Adrenal gland (tissue), 12 donors: Measurements from ENCODE around the gene SCARF2. TPM values are rescaled to one million over a fixed set of nuclear protein-coding genes. Genes with fewer than 3 reads are reported as not detected.

Source experiments
- DNase-seq, 7 donors: peaks; one replicate each; pipeline ENCODE4 v3.0.0-alpha.2; 2019 to 2020
- H3K27ac ChIP-seq, 5 donors: fragments of 200-600 bp; sonication (generic) in 4 of 5; 1 replicate in 3 of 5; 2 replicates in 2 of 5; pipeline versions ENCODE4 v1.5.1 to v1.8.0; 2016 to 2020; ENCODE audit warnings: mild to moderate bottlenecking in 1 of 5
- H3K27me3 ChIP-seq: fragments of 200-600 bp; 2 replicates; pipeline ENCODE4 v1.8.0; 2021
- H3K36me3 ChIP-seq, 2 donors: fragments of 200-600 bp; replicated peaks in 1 of 2; 1 replicate in 1 of 2; 2 replicates in 1 of 2; pipeline versions ENCODE4 v1.5.1 to v1.8.0; 2018 to 2022
- H3K4me1 ChIP-seq, 2 donors: fragments of 200-600 bp; replicated peaks in 1 of 2; 1 replicate in 1 of 2; 2 replicates in 1 of 2; pipeline versions ENCODE4 v1.5.1 to v1.8.0; 2018 to 2021
- H3K4me3 ChIP-seq, 4 donors: fragments of 200-600 bp; sonication (generic) in 3 of 4; one replicate each; pipeline ENCODE4 v1.5.1; 2016 to 2018
- H3K9me3 ChIP-seq, 3 donors: fragments of 200-600 bp; sonication (generic) in 1 of 3; replicated peaks in 1 of 3; 1 replicate in 2 of 3; 2 replicates in 1 of 3; pipeline versions ENCODE4 v1.5.1 to v1.8.0; 2016 to 2021
- POLR2A ChIP-seq, 2 donors: fragments of 450-650 bp; IDR thresholded peaks; one replicate each; pipeline ENCODE4 v1.6.1; 2017; ENCODE audit warnings: antibody characterized with exemption in 2 of 2, mild to moderate bottlenecking in 2 of 2, moderate library complexity in 1 of 2
- WGBS, 4 donors: extraction: QIAGEN DNeasy Blood & Tissue Kit in 2 of 4; methylation state at CpG; one replicate each; pipeline versions ENCODE4 v1.1.5 to v1.1.7; 2013 to 2017; 5-methylcytosine and 5-hydroxymethylcytosine counted together
- intact Hi-C, 2 donors: fragments of 100-400 bp; cut with DNase I; formaldehyde crosslinking; loops; one replicate each; pipeline versions ENCODE4 v1.14.1 to v1.15.0; 2022 to 2023
- polyA plus RNA-seq, 3 donors: library from polyadenylated mRNA; stranded (reverse); fragments of 200-250 nt in 2 of 3; fragments of 350-450 nt in 1 of 3; fragmentation: Illumina TruSeq in 1 of 3; extraction: RNeasy Lipid Tissue Mini Kit (QIAGEN cat#74804) in 1 of 3; gene quantifications; one replicate each; pipeline ENCODE4 v1.2.3, GENCODE V29; 2013 to 2014
- total RNA-seq, 9 donors: library from RNA; depleted of rRNA in 4 of 9; stranded (reverse); fragments of >200 nt in 4 of 9; fragments of 120-200 nt in 1 of 9; fragmentation: NEBNext Ultra II Directional in 1 of 9; extraction: Animal tissue kit (Norgen Biotek cat#: 25700) in 1 of 9; gene quantifications; one replicate each; pipeline versions ENCODE4 v1.1.0 to v1.2.4, GENCODE V29; 2013 to 2023
- TF ChIP-seq, protein P1 (sequence below), 6 experiments: fragments of 450-650 bp in 4 of 6; fragments of 200-600 bp in 2 of 6; sonication (generic) in 1 of 6; IDR thresholded peaks; 1 replicate in 5 of 6; 2 replicates in 1 of 6; pipeline versions ENCODE4 v1.5.1 to v1.8.0; 2016 to 2021; ENCODE audit warnings: antibody characterized with exemption in 6 of 6, mild to moderate bottlenecking in 2 of 6, moderate library complexity in 1 of 6
- donor health status: healthy with polysubstance abuse.
- donor health status: Bipolar disorder and iron deficiency.
- donor health status: DM: yes; HTN: yes; CAD: no.
- donor health status: DM: no; HTN: no; CAD: no.
- donor health status: DM: no; HTN: no; CAD: no.
- donor health status: DM: yes; HTN: yes; CAD: no.

The SCARF2 gene
- total and polyA plus RNA-seq, 12 donors = 0.92 to 45.3 (median 7.4) TPM

DNA sequence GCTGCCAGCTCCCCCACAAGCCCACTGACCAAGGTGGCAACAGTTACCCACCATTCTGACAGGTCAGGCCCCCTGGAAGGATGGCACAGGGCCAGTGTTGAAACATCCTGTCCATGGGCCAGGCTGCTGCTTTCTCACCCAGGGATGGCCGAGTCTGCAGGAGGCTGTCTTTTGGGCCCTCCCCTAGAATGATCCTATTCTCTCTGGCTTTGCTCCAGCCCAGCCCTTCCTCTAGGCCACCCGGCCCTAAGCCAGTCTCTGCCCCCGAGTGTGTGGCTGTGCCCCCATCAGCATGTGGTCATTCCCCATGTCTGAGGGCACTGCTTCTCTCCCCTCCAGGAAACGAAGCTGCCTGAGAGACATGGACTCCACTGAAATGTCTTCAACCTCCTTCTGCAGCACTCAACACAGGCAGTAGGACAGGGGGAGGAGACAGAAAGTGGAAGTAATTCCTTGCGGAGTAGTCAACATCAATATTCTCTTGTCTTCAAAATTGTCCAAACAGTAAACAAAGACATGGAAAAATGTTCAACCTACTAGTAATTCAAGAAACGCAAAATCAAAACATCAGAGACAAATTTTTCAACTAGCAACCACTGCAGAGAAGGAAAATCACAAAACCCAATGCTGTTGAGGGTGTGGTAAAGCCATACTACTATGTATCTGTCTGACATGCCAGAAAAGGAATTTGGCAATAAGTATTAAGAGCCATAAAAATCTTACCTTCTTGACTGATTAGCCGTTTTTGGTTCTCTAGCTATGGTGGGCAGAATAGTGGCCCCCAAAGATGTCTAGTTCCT, 5.1 kb upstream of the SCARF2 start:
- Histone ChIP-seq H3K4me3 (no peak overlapping the region), H3K4me1 (peaks cover 4 to 5% of the 10 kb centered on the region in 2 donors), H3K9me3 (no peaks in the 10 kb centered on the region), H3K36me3 (peaks cover 0 to 23% of the 10 kb centered on the region in 2 donors), H3K27ac (peak overlapping the region in 1 of 5 donors; percentile 77), H3K27me3 (no peaks in the 10 kb centered on the region)
- 71 to 83% (median 79%) methylated on average over 6 to 7 of the region's 7 CpGs for WGBS, 4 donors
- TF ChIP-seq POLR2A (IDR thresholded peaks at IDR 0.05) = no peak
- TF ChIP-seq, protein P1, sequence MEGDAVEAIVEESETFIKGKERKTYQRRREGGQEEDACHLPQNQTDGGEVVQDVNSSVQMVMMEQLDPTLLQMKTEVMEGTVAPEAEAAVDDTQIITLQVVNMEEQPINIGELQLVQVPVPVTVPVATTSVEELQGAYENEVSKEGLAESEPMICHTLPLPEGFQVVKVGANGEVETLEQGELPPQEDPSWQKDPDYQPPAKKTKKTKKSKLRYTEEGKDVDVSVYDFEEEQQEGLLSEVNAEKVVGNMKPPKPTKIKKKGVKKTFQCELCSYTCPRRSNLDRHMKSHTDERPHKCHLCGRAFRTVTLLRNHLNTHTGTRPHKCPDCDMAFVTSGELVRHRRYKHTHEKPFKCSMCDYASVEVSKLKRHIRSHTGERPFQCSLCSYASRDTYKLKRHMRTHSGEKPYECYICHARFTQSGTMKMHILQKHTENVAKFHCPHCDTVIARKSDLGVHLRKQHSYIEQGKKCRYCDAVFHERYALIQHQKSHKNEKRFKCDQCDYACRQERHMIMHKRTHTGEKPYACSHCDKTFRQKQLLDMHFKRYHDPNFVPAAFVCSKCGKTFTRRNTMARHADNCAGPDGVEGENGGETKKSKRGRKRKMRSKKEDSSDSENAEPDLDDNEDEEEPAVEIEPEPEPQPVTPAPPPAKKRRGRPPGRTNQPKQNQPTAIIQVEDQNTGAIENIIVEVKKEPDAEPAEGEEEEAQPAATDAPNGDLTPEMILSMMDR (IDR thresholded peaks at IDR 0.05) = no peak
- no peak for DNase-seq
- intact Hi-C loops = no loop called here

DNA sequence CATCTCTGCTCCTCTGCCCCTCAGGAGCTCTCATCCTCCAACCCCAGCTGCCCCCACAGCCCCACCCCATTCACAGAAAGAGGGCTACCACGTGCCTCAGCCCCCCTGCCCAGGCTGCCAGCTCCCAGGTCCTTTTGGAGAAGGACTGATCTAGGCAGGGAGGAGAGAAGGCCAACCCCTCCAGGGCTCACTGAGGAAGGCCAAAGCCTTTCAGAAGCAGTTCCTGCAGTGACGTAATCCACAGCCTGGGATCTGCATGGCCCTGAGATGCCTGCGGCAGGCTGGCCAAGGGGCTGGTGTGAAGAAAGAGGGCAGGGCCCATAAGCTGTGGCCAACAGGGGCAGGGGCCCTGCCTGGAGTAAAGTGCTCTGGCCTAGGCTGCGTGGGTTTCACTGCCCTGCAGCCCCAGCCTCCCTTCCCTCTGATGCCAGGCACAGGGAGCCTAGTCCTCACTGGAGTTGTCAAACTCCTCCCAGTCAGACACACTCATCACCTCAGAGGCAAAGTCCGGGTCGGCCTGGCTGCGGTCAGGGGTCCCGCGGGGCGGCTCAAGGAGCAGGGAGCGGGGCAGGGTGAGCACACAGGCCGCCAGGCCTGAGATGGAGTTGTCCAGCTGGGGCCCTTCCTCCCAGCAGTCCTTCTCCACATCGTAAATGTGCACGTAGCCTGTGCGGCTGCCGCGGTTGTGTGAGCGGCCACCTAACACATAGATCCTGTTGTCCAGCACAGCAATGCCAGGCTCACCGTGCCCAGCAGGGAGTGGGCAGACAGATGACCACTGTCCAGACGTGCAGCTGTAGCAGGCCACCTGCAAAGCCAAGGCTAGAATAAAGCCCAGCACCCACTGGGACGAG, 4.2 kb upstream of the SCARF2 start:
- DNase-seq = peak in 6 of 7 donors; percentile 60 to 73 (median 68)
- Histone ChIP-seq H3K9me3 (no peaks in the 10 kb centered on the region), H3K27ac (peak overlapping the region in 1 of 5 donors; percentile 77), H3K4me1 (peaks cover 5 to 10% of the 10 kb centered on the region in 2 donors), H3K27me3 (peaks cover 4% of the 10 kb centered on the region), H3K4me3 (no peak overlapping the region), H3K36me3 (peaks cover 0 to 23% of the 10 kb centered on the region in 2 donors)
- TF ChIP-seq, protein P1 (IDR thresholded peaks at IDR 0.05) = no peak
- TF ChIP-seq POLR2A (IDR thresholded peaks at IDR 0.05) = no peak
- 74 to 84% (median 79%) methylated on average over 10 to 21 of the region's 21 CpGs for WGBS, 4 donors
- intact Hi-C loops = no loop called here

DNA sequence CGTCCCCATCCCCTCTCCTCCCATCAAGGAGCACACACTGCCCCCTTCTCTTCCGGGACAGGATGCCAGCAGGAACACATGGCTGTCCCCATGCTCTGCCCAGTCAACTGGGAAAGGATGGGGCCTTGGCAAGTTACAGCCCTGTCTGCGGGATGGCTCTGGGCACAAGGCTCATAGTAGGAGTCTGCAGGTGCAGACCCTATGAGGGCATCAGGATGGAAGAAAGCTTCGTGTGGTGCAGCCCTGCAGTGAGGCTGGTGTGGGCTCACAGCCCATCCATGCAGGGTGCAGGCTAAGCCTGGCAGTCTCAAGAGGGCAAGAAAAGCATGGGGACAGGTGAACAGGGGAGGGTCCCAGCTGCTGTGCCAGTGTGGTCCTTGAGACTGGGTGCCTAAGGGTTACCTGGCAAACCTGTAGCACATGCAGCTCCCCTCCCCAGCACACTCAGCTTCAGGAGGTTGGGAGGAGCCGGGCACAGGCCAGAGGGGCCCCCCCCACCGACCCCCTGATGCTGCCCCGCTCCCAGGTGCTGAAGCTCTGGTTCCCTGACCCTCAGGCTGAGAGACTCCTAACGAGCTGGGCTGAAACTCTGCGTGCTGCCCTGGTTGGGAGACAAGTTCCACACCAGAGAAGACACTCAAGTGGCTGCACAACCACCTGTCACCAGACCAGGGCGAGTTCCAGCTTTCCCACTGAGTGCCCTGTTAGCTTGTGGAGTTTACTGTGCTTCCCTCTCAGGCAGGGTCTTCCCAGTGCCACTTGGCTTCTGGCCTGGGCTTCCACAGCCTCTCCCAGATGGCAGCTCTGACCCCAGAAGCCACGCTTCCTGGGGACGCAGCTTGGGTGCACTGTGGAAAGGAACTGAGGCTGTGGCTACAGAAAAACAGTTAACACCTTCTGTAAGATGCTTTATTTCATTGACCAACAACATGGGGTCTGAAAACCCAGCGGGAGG, 3.3 kb upstream of the SCARF2 start:
- DNase-seq = no peak
- Histone ChIP-seq H3K9me3 (no peaks in the 10 kb centered on the region), H3K27ac (peak overlapping the region in 1 of 5 donors; percentile 77), H3K27me3 (peaks cover 13% of the 10 kb centered on the region), H3K4me3 (no peak overlapping the region), H3K36me3 (peaks cover 0 to 18% of the 10 kb centered on the region in 2 donors), H3K4me1 (peaks cover 5 to 18% of the 10 kb centered on the region in 2 donors)
- intact Hi-C loops = no loop called here
- TF ChIP-seq, protein P1 (IDR thresholded peaks at IDR 0.05) = no peak
- TF ChIP-seq POLR2A (IDR thresholded peaks at IDR 0.05) = no peak
- WGBS, 4 donors = 77 to 82% (median 80%) methylated on average over 8 to 13 of the region's 13 CpGs
